NT2/D1 (cell line): Measurements from ENCODE around the gene NTM.
A peak's percentile ranks its signal among the peaks of the same experiment; 100 is the strongest.

Experiments
- DNase-seq: peaks from one replicate; pipeline ENCODE4 v3.0.0-alpha.2; 2011; ENCODE audit warnings: low read depth, low spot score
- H3K27me3 ChIP-seq: 2 replicates; pipeline ENCODE4 v1.6.0; 2011; ENCODE audit warnings: mild to moderate bottlenecking; ENCODE audit not compliant: insufficient read length, insufficient read depth
- H3K36me3 ChIP-seq: 2 replicates; pipeline ENCODE4 v1.6.1; 2011; ENCODE audit warnings: mild to moderate bottlenecking, low read length, mixed read lengths; ENCODE audit not compliant: insufficient read depth, insufficient read length
- H3K4me1 ChIP-seq: 2 replicates; pipeline ENCODE4 v1.5.1; 2011; ENCODE audit not compliant: insufficient read depth, insufficient read length
- H3K4me3 ChIP-seq: 2 replicates; pipeline ENCODE4 v1.5.1; 2011; ENCODE audit warnings: low read depth; ENCODE audit not compliant: insufficient read length
- H3K9ac ChIP-seq: 2 replicates; pipeline ENCODE4 v1.6.0; 2011; ENCODE audit warnings: low read depth; ENCODE audit not compliant: insufficient read length
- H3K9me3 ChIP-seq: 2 replicates; pipeline ENCODE4 v1.5.1; 2011; ENCODE audit warnings: mild to moderate bottlenecking, low read length; ENCODE audit not compliant: insufficient read depth
- SUZ12 ChIP-seq: IDR thresholded peaks from 2 replicates; pipeline ENCODE4 v1.6.1; 2011; ENCODE audit not compliant: insufficient read length, insufficient read depth; ENCODE audit errors: extremely low read depth
- YY1 ChIP-seq: IDR thresholded peaks from 2 replicates; pipeline ENCODE4 v1.6.1; 2011; ENCODE audit not compliant: insufficient read length, insufficient read depth
- ZNF274 ChIP-seq: IDR thresholded peaks from 2 replicates; pipeline ENCODE4 v1.6.1; 2011; ENCODE audit warnings: mild to moderate bottlenecking, low read depth, low read length

NTM gene

GRCh38 chr11:132263875-132264274 lies 893.5 kb downstream of the NTM start:
- H3K4me1 ChIP-seq = no peaks in the 10 kb centered on the region
- no peaks in the 10 kb centered on the region for H3K36me3 ChIP-seq
- no peaks in the 10 kb centered on the region for H3K27me3 ChIP-seq
- TF ChIP-seq ZNF274 (no peak), YY1 (no peak), SUZ12 (no peak)
- no peak overlapping the region for H3K9ac ChIP-seq
- no peak overlapping the region for H3K4me3 ChIP-seq
- no peaks in the 10 kb centered on the region for H3K9me3 ChIP-seq
- DNase-seq = no peak

DNA sequence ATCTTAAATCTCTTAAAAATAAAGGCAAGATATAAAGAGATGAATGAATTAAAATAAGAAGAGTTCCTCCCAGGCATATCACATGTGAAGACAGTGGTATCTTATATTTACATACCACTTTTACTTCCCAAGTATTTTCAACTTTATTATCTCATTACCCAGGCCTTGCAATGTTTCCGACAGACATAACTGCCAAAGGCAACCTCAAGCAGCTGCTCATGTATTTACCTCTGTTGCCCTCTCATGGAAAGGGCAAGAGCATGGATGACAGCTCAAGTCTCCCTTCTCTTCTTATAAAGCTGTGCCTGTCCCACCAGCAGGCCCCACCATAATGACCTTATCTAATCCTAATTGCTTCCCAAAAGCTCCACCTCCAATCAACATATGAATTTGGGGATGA lies 894.2 kb downstream of the NTM start:
- H3K27me3 ChIP-seq = no peaks in the 10 kb centered on the region
- H3K9me3 ChIP-seq = no peaks in the 10 kb centered on the region
- no peaks in the 10 kb centered on the region for H3K4me1 ChIP-seq
- H3K36me3 ChIP-seq = no peaks in the 10 kb centered on the region
- H3K4me3 ChIP-seq = no peak overlapping the region
- no peak overlapping the region for H3K9ac ChIP-seq
- no peak for TF ChIP-seq YY1
- TF ChIP-seq ZNF274 = no peak
- no peak for TF ChIP-seq SUZ12
- no peak for DNase-seq

DNA sequence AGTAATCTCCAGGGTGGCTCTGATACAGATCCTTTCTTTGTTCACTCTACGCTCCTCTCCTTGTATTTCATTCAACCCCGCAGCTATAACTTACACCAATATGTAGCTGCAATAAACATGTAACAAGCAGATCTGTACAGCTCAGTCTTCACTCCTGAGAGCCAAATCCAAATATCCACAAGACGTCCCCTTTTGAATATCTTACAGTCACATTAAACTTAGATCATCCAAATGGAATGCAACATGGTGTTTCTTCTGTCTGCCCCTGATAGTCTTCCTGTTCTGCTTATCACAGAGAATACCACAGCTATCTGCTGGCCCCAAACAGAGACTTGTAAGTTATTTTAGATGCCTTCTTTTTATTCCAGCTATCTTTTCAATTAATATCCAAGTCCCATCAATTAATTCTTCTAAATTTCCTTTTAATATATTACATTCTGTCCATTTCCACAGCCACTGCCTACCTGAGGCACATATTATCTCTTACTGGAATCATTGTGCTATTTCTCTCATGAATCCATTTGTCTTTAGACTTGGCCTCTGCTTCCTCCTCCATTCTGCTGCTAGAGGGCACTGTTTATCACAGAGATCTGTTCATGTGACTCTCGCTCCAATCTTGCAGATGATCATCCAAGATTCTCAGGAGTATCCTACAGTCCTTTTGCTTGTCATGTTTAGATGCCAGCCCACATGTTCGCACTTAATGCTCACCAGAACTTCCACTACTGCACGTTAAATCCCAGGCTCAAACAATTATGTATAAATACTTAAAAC lies 908.6 kb downstream of the NTM start:
- Histone ChIP-seq H3K9me3 (no peaks in the 10 kb centered on the region), H3K4me1 (no peaks in the 10 kb centered on the region), H3K27me3 (no peaks in the 10 kb centered on the region), H3K36me3 (no peaks in the 10 kb centered on the region), H3K4me3 (no peak overlapping the region), H3K9ac (no peak overlapping the region)
- TF ChIP-seq YY1 = no peak
- TF ChIP-seq ZNF274 = no peak
- TF ChIP-seq SUZ12 = no peak
- DNase-seq = peak; percentile 25

- Histone ChIP-seq H3K9ac (no peak overlapping the region), H3K36me3 (no peaks in the 10 kb centered on the region), H3K4me3 (no peak overlapping the region), H3K4me1 (peaks cover 10% of the 10 kb centered on the region), H3K27me3 (no peaks in the 10 kb centered on the region), H3K9me3 (no peaks in the 10 kb centered on the region)
- DNase-seq = peak; percentile 38
- TF ChIP-seq ZNF274 (no peak), YY1 (no peak), SUZ12 (no peak)
These were observed 913.6 kb downstream of the NTM start for GRCh38 chr11:132284048-132284447.

DNA sequence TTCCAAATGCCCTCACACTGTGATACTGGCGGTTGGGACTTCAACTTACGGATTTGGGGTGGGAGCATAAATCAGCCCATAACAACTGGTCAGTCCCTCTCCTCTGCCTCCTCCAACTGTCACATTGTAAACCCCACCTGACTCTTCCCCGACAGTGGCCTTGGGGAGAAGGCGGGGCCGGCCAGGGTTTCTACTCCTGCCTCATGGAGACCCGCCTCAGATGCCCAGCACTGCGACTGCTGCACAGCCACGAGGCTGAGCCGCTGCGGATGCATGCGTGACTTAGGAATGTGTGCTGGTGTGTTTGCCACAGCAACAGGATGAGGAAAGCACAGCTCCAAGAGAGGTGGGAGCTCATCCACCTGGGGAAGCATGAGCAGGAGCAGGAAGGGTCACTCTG lies 914.2 kb downstream of the NTM start:
- Histone ChIP-seq H3K4me1 (peaks cover 10% of the 10 kb centered on the region), H3K9me3 (no peaks in the 10 kb centered on the region), H3K4me3 (no peak overlapping the region), H3K9ac (no peak overlapping the region), H3K27me3 (no peaks in the 10 kb centered on the region), H3K36me3 (no peaks in the 10 kb centered on the region)
- no peak for DNase-seq
- TF ChIP-seq YY1 (no peak), ZNF274 (no peak), SUZ12 (no peak)

GRCh38 chr11:132285631-132286030 lies 915.2 kb downstream of the NTM start:
- H3K36me3 ChIP-seq = no peaks in the 10 kb centered on the region
- no peaks in the 10 kb centered on the region for H3K9me3 ChIP-seq
- no peaks in the 10 kb centered on the region for H3K27me3 ChIP-seq
- H3K4me1 ChIP-seq = peaks cover 10% of the 10 kb centered on the region
- H3K4me3 ChIP-seq = no peak overlapping the region
- TF ChIP-seq ZNF274 = no peak
- no peak for TF ChIP-seq SUZ12
- no peak for TF ChIP-seq YY1
- DNase-seq = no peak
- no peak overlapping the region for H3K9ac ChIP-seq

DNA sequence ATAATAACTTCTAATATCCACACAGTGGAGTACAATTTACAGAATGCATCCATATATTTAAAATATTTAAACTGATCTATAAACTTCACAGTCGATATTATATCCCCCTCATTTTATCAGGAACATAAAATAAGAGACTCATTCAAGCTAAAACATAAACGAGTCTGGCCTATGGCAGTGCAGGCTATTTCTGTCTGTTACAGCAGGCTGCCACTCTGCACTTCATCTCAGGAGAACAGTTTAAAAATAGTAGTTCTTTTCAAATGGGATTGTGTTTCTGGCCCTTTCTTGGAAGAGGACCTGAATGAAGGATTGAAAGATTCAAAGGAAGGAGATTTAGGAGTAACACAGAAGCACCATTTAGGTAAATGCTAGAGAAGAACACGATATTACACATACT lies 915.7 kb downstream of the NTM start:
- Histone ChIP-seq H3K36me3 (no peaks in the 10 kb centered on the region), H3K27me3 (no peaks in the 10 kb centered on the region), H3K9me3 (no peaks in the 10 kb centered on the region), H3K4me3 (no peak overlapping the region), H3K9ac (no peak overlapping the region), H3K4me1 (peaks cover 10% of the 10 kb centered on the region)
- DNase-seq = no peak
- TF ChIP-seq SUZ12 (no peak), YY1 (no peak), ZNF274 (no peak)

GRCh38 chr11:132288036-132288435 lies 917.6 kb downstream of the NTM start:
- H3K4me1 ChIP-seq = peaks cover 10% of the 10 kb centered on the region
- DNase-seq = no peak
- no peak overlapping the region for H3K4me3 ChIP-seq
- TF ChIP-seq SUZ12 = no peak
- no peak for TF ChIP-seq YY1
- TF ChIP-seq ZNF274 = no peak
- H3K9me3 ChIP-seq = no peaks in the 10 kb centered on the region
- H3K9ac ChIP-seq = no peak overlapping the region
- H3K36me3 ChIP-seq = no peaks in the 10 kb centered on the region
- H3K27me3 ChIP-seq = no peaks in the 10 kb centered on the region
